Kidney (tissue), 14 donors: Measurements from ENCODE around the gene AP2B1. TPM values are rescaled to one million over a fixed set of nuclear protein-coding genes. Genes with fewer than 3 reads are reported as not detected.

Experiments
- DNase-seq, 5 donors: peaks; one replicate each; pipeline ENCODE4 v3.0.0-alpha.2; 2013 to 2020
- FAIRE-seq: peaks from 2 replicates; lab custom pipeline; 2012; peaks lifted over from hg19 to GRCh38; lab: Jason Lieb, UNC
- H3K27ac ChIP-seq, 2 donors: one replicate each; pipeline ENCODE4 v1.7.0; 2013; ENCODE audit warnings: low read depth in 2 of 2, low read length in 2 of 2, inconsistent platforms in 1 of 2
- H3K27me3 ChIP-seq: one replicate; pipeline ENCODE4 v1.7.1; 2013; ENCODE audit warnings: low read length, inconsistent platforms; ENCODE audit not compliant: control insufficient read depth, insufficient read depth
- H3K36me3 ChIP-seq, 3 donors: one replicate each; pipeline versions ENCODE4 v1.7.0 to v1.7.1; 2013; ENCODE audit warnings: low read length in 3 of 3, control low read depth in 1 of 3, inconsistent platforms in 1 of 3; ENCODE audit not compliant: insufficient read depth in 3 of 3, control insufficient read depth in 2 of 3
- H3K4me1 ChIP-seq, 3 donors: one replicate each; pipeline versions ENCODE4 v1.7.0 to v1.7.1; 2013; ENCODE audit warnings: low read length in 3 of 3, inconsistent platforms in 1 of 3, low read depth in 1 of 3; ENCODE audit not compliant: control insufficient read depth in 2 of 3, insufficient read depth in 2 of 3
- H3K4me3 ChIP-seq, 3 donors: one replicate each; pipeline versions ENCODE4 v1.7.0 to v1.8.1; 2013; ENCODE audit warnings: low read length in 3 of 3, control low read depth in 1 of 3, inconsistent platforms in 1 of 3
- H3K9ac ChIP-seq, 3 donors: one replicate each; pipeline versions ENCODE4 v1.7.0 to v1.7.1; 2013; ENCODE audit warnings: low read length in 3 of 3, control low read depth in 1 of 3, inconsistent platforms in 1 of 3
- H3K9me3 ChIP-seq, 3 donors: one replicate each; pipeline versions ENCODE4 v1.7.0 to v1.7.1; 2013; ENCODE audit warnings: low read length in 3 of 3, control low read depth in 1 of 3, inconsistent platforms in 1 of 3; ENCODE audit not compliant: control insufficient read depth in 2 of 3, insufficient read depth in 1 of 3
- intact Hi-C: fragments of 100-400 bp; cut with DNase I; formaldehyde crosslinking; loops from one replicate; pipeline ENCODE4 v1.11.1; 2022
- polyA plus RNA-seq: library from polyadenylated mRNA; stranded (reverse); fragments of 350-450 nt; fragmentation: Illumina TruSeq; extraction: RNeasy Lipid Tissue Mini Kit (QIAGEN cat#74804); gene quantifications from one replicate; pipeline ENCODE4 v1.2.3, GENCODE V29; 2014; ENCODE audit warnings: low read depth, low replicate concordance; ENCODE audit not compliant: insufficient read depth
- total RNA-seq: library from RNA; stranded (reverse); fragmentation: NEBNext Ultra II Directional; extraction: Animal tissue kit (Norgen Biotek cat#: 25700); gene quantifications from one replicate; pipeline ENCODE4 v1.2.1, GENCODE V29; 2021
- TF ChIP-seq, protein P1 (sequence below): IDR thresholded peaks from 3 replicates; pipeline ENCODE4 v1.5.1; 2012; ENCODE audit warnings: mild to moderate bottlenecking, moderate library complexity, borderline replicate concordance; ENCODE audit not compliant: insufficient read depth; ENCODE audit errors: extremely low read depth
- donor health status: control.
- donor health status: control.
- donor health status: control.
- donor health status: control.
- donor health status: control.
- donor health status: DM: yes; HTN: yes; CAD: no.
- donor health status: Normal renal cell carcinoma (clear cell type).

The AP2B1 gene
- total and polyA plus RNA-seq, 2 donors from 2014 or later, result 74.0 to 242 TPM

DNA sequence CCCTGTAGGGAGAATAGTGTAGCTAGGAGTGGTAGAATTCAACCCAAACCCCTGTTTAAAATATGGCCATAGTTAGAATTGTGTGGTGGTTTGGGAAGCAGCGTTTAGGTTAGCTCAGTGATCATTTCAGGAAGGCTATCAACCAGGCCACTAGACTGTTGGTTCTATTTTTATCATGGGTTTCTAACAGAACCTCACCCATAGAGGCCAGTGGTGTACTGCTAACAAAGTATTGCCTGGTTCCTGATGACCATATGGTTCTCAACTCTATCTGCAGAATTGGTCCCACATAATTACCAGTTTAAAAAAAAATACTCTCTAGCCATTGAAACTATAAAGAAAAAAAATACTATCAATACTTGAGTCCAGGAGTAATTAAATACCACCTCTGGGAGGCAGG, 73.8 kb downstream of the AP2B1 start:
- Histone ChIP-seq H3K4me1 (peaks cover 0 to 3% (median 0%) of the 10 kb centered on the region in 3 donors), H3K9ac (no peak overlapping the region), H3K4me3 (no peak overlapping the region), H3K36me3 (peaks cover 0 to 16% (median 13%) of the 10 kb centered on the region in 3 donors), H3K27me3 (no peaks in the 10 kb centered on the region), H3K9me3 (no peaks in the 10 kb centered on the region), H3K27ac (no peak overlapping the region)
- FAIRE-seq, result no peak
- TF ChIP-seq, protein P1, sequence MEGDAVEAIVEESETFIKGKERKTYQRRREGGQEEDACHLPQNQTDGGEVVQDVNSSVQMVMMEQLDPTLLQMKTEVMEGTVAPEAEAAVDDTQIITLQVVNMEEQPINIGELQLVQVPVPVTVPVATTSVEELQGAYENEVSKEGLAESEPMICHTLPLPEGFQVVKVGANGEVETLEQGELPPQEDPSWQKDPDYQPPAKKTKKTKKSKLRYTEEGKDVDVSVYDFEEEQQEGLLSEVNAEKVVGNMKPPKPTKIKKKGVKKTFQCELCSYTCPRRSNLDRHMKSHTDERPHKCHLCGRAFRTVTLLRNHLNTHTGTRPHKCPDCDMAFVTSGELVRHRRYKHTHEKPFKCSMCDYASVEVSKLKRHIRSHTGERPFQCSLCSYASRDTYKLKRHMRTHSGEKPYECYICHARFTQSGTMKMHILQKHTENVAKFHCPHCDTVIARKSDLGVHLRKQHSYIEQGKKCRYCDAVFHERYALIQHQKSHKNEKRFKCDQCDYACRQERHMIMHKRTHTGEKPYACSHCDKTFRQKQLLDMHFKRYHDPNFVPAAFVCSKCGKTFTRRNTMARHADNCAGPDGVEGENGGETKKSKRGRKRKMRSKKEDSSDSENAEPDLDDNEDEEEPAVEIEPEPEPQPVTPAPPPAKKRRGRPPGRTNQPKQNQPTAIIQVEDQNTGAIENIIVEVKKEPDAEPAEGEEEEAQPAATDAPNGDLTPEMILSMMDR, result no peak
- DNase-seq, result peak in 1 of 5 donors; percentile 8
- intact Hi-C loops, result no loop called here

DNA sequence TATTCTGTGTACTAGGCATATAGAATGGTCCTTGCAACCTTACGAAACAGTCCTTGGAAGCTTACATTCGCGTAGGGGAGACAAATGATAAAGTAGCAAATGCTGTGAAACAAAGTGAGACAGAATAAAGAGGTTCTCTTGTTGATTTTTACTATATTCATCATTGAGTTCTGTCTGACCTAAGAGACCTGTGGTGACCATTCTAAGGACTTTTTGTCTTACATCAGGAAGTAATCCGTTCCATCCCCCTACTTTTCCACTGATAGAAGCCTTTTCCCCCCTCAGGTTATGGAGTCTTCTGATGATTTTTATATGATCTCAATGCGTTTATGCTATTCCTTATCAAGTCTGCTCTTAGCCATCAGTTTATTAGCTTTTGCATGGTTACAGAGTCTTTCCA, 77.6 kb downstream of the AP2B1 start:
- Histone ChIP-seq H3K36me3 (peaks cover 0 to 13% (median 7%) of the 10 kb centered on the region in 3 donors), H3K9me3 (no peaks in the 10 kb centered on the region), H3K4me1 (peaks cover 0 to 7% (median 3%) of the 10 kb centered on the region in 3 donors), H3K9ac (no peak overlapping the region), H3K27ac (no peak overlapping the region), H3K4me3 (no peak overlapping the region), H3K27me3 (no peaks in the 10 kb centered on the region)
- intact Hi-C loops, result no loop called here
- FAIRE-seq (no peak), DNase-seq (no peak)
- TF ChIP-seq, protein P1, result no peak

DNA sequence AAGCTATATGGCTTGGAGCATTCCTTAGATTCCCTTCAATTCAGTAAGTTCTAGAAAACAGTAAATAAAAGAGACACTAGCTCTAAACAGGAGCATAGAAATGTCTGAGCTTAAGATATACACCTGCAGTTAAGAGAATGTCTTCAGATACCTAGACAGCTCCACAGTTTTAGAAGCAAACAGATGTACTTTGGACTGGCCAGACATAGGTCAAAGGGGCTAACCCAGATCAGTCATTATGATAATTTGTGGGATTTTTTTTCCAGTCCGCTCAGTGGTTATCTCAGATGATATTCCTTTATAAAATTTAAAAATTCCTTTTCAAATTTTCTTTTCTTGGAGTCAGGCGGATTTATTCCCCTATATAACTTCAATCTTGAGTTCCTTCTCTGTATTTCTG, 78.5 kb downstream of the AP2B1 start:
- intact Hi-C loops, result no loop called here
- Histone ChIP-seq H3K4me1 (peaks cover 0 to 7% (median 3%) of the 10 kb centered on the region in 3 donors), H3K4me3 (no peak overlapping the region), H3K9me3 (no peaks in the 10 kb centered on the region), H3K27ac (no peak overlapping the region), H3K9ac (no peak overlapping the region), H3K27me3 (no peaks in the 10 kb centered on the region), H3K36me3 (peaks cover 0 to 13% (median 3%) of the 10 kb centered on the region in 3 donors)
- TF ChIP-seq, protein P1, result no peak
- FAIRE-seq (no peak), DNase-seq (no peak)

DNA sequence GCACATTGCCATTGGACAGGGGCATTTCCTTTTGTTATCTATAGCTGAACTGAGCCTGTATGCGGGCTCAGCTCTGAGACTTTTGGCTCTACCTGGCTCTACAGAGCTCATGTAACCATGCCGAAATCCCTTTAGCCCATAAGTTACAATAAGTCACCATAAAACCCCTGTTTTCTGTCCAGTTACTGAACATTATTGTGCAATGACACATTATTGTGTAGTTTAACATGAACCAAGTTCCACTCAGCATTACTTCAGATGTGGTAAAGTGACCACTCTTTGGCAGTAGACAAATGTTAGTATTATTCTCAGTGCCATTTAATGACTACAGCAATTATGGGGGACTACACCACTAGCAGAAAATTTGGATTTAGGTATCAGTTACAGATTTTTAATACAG, 78.9 kb downstream of the AP2B1 start:
- Histone ChIP-seq H3K36me3 (peaks cover 2 to 18% (median 4%) of the 10 kb centered on the region in 3 donors), H3K4me3 (no peak overlapping the region), H3K9me3 (no peaks in the 10 kb centered on the region), H3K9ac (no peak overlapping the region), H3K4me1 (peaks cover 0 to 7% (median 3%) of the 10 kb centered on the region in 3 donors), H3K27me3 (no peaks in the 10 kb centered on the region), H3K27ac (no peak overlapping the region)
- intact Hi-C loops, result no loop called here
- DNase-seq (no peak), FAIRE-seq (no peak)
- TF ChIP-seq, protein P1, result no peak
